ENCODE data around the gene PDE6B. TPM values are rescaled to one million over a fixed set of nuclear protein-coding genes. Genes with fewer than 3 reads are reported as not detected.

The PDE6B gene
- total RNA-seq, 2 experiments from 2014 or later = 8.7 to 11.4 TPM

DNA sequence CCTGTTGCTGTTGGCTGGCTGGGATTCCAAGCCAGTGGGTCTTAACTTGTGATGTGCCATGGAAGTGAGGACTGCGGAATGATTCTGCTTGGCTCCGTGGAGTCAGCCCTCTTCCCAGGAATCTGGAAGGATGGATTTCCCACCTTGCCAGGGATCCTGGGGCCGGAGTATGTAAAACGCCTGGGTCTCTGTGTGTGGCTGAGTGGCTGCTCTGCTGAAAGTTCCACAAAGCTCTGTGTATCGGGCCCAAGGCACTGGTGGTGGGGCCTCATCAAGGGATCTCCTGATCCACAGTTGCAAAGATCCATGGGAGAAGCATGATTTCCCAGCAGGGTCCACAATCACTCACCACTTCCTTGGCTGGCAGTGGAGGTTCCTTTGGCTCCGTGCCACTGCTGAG, 25.2 kb upstream of the PDE6B start:
- ChIA-PET POLR2A (no interaction called here), CTCF (no interaction called here)

GRCh38 chr4:600850-601515, 24.4 kb upstream of the PDE6B start:
- CTCF ChIA-PET = interaction anchor here (1.2 kb wide), 1 partner anchor 74 kb away, joined by 4 read pairs; the partner anchor contains the start of genes ATP5ME and MYL5

GRCh38 chr4:601612-602558, 23.5 kb upstream of the PDE6B start:
- CTCF ChIA-PET = interaction anchor here (0.9 to 1.2 kb wide), 3 partner anchors 73 to 108 kb away, joined by 3 to 4 read pairs (median 4); partner anchors contain the start of genes ATP5ME and MYL5
- POLR2A ChIA-PET = interaction anchor here (1.2 kb wide), 1 partner anchor 72 kb away, joined by 5 read pairs; the partner anchor contains the start of genes ATP5ME and MYL5

More at GRCh38 chr4:600850-601515, 24.4 kb upstream of the PDE6B start:
- POLR2A ChIA-PET = interaction anchor here (1.2 kb wide), 1 partner anchor 73 kb away, joined by 5 read pairs; the partner anchor contains the start of genes ATP5ME and MYL5

DNA sequence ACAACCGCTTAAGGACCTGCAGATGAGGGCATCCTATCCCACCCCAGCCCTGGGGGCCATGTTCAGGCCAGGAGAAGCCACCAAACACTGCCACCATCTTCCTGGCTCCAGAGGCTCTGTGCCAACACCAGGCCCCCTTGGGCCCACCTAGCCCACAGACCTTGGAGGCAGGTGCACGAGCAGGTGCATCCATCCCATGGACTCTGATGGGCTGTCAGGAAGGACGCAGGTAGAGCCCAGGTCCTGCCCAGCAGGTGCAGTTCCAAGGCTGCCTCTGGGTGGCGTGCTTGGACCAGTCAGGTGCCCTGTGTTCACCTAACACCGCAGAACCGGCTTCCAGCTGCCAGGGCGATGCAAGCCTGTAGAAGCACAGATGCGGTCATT, 22.8 kb upstream of the PDE6B start:
- CTCF ChIA-PET = interaction anchor here (0.6 to 1.0 kb wide), 5 partner anchors 71 to 107 kb away, joined by 3 to 7 read pairs (median 3); partner anchors contain the start of genes ATP5ME and MYL5

GRCh38 chr4:604131-604530, 21.2 kb upstream of the PDE6B start:
- ChIA-PET POLR2A (no interaction called here), CTCF (interaction anchor here (0.7 kb wide), 1 partner anchor 67 kb away, joined by 4 read pairs; no protein-coding TSS in a partner anchor)

More for the DNA sequence above, 22.8 kb upstream of the PDE6B start:
- POLR2A ChIA-PET = interaction anchor here (0.5 kb wide), 1 partner anchor 149 kb away, joined by 3 read pairs; no protein-coding TSS in a partner anchor

GRCh38 chr4:605702-606425, 19.5 kb upstream of the PDE6B start:
- POLR2A ChIA-PET = no interaction called here

DNA sequence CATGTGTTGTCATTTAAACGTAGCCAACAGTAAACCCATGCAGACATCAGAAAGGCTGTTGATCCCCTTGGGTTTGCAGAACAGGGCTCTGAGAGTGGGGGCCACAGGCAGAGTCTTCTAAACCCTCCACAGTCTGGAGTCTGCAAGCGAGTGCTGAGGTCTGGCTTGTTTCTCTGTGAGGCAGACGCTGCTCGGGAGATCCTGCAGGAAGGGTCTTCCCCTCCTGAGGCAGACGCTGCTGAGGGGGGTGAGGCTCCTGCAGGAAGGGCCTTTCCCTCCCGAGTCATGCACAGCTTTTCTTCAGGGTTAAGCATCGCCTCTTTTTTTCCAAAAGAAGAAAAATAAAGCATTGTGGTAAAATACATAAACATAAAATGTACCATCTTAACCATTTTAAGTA, 17.1 kb upstream of the PDE6B start:
- ChIA-PET CTCF (no interaction called here), POLR2A (no interaction called here)

More at GRCh38 chr4:605702-606425, 19.5 kb upstream of the PDE6B start:
- CTCF ChIA-PET = no interaction called here

DNA sequence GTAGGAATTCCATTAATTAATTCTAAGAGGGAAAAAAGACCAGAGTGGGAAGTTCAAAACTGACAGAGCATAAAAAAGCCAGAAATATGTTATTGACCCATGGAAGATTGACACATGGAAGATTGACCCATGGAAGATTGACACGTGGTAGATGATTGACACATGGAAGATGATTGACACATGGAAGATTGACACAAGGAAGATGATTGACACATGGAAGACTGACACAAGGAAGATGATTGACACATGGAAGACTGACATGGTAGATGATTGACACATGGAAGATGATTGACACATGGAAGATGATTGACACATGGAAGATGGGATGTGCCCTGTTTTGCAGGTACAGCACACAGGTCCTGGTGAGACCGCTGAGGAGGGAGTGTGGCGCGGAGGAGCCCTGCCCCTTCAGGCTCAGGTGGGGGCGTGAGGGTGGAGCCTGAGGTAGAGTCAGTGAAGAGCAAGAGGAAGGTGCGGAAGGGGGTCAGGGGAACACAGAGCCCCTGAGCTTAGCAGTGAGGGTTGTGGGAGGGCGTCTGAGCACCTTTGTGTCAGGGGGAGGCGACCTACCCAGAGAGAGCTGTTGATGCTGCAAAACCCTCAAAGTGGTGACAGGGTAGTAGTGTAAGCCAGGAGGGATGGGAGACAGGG, 15.8 kb upstream of the PDE6B start:
- POLR2A ChIA-PET = no interaction called here
- CTCF ChIA-PET = no interaction called here

- CTCF ChIA-PET = no interaction called here
- POLR2A ChIA-PET = no interaction called here
Measured at GRCh38 chr4:610411-611261, 14.7 kb upstream of the PDE6B start.

DNA sequence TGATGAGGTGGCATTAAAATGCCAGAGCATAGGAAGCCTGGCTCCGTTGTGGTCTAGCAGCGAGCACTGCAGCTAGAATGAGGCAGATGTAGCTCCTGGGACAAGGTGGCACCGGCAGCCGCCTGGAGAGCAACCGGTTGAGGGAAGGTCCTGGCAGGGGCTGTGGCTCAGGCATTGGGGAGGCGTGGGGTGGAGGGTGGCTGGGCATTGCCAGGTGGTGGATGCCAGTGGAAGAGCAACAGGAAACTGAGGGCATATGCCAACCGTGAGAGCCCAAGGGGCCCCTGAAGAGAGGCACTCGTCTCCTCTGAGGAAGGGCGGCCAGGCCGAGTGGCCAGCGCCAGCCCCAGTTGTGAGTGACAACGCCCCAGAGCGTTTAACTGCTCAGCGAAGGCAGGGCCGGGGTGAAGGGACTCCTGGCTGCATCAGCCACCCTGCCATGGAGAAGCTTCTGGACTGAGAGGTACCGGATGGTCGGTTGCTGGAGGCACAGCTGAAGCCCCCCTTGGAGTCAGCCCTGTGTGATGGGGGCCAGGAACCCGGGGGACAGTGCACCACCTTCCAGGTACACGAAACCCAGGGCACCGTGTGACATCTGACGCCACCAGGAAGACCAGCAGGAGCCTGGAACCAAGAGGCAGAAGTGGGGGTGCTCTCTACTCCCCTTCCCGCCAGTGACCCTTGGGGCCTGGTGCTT, 13.2 kb upstream of the PDE6B start:
- ChIA-PET POLR2A (no interaction called here), CTCF (no interaction called here)

DNA sequence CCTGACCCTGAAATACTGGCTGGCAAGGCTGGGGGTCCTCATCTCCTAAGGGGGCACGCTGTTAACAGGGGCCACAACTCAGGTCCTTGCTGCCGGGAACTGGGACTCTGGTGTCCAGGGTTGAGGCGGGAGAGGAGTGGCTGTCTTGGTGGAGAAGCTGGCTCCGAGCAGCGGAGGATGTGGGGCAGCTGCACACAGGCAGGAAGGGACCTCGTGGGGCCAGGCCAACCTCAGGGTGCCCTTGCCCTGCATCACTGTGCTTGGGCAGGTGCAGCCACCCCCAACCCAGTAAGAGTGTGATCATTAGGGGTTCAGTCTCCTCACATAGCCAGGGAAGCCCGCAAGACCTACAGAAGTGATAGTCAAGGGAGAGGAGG, 12.6 kb upstream of the PDE6B start:
- POLR2A ChIA-PET = no interaction called here
- CTCF ChIA-PET = no interaction called here

DNA sequence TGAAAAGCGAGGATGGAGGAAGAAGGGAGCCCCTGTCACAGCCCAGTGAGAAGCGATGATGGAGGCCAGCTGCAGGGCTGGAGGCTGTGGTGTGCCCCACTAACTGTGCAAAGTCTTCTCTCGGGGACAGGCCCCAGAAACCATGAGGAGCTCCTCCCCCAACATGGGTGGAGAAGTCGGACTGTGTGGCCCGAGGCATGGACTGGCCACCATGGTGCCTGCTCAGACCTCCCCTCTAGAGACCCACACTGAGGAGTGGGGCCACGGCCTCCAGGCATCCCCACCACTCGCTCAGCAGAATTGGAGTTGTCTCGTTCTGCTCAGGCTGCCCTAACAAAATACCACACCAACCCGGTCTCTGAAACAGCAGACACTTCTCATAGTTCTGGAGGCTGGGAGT, 12.2 kb upstream of the PDE6B start:
- ChIA-PET POLR2A (no interaction called here), CTCF (no interaction called here)

GRCh38 chr4:616091-616490, 9.3 kb upstream of the PDE6B start:
- ChIA-PET CTCF (no interaction called here), POLR2A (no interaction called here)

- ChIA-PET POLR2A (no interaction called here), CTCF (no interaction called here)
Measured at GRCh38 chr4:616911-617643, 8.3 kb upstream of the PDE6B start.

DNA sequence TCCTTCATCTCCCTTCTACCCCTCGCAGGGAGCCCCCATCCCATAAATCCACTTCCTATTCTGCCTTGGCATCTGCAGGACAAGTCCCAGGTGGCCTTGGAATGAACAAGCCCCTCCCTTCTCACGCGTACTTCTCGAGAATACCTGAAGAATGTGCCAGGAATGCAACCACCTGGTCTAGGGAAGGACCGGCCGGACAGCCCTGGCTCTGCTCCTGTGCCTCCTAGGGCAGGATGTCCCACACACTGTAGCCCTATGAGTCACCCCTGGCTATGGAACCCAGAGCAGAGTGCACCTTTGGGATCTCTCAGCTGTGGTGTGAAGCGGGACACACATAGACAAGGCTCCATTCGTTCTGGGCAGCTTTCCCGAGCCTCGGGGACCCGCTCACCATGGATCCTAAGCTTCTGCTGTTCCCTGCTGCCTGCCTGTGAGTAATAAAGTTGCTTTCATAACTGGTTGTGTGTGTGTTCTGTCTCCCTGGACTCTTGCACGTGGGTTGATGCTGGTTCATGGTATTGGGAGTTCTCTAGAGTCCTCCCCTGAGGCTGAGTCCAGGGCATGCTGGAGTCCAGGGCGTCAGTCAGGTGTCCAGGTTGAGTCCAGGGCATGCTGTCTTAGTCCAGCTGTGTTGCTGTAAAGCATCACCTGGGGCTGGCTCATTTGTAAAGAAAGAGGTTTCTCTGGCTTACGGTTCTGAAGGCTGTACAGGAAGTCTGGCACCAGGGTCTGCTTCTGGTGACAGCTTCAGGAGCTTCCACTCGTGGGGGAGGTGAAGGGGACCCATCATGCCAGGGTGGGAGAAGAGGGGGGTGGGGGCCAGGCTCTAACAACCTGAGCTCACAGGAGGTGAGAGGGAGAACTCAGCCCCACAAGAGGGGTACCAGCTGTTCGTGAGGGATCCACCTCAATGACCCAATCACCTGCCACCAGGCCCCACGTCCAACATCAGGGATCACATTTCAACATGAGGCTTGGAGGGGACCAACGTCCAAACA, 7.4 kb upstream of the PDE6B start:
- CTCF ChIA-PET = no interaction called here
- POLR2A ChIA-PET = interaction anchor here (0.6 kb wide), 1 partner anchor 142 kb away, joined by 3 read pairs; no protein-coding TSS in a partner anchor

DNA sequence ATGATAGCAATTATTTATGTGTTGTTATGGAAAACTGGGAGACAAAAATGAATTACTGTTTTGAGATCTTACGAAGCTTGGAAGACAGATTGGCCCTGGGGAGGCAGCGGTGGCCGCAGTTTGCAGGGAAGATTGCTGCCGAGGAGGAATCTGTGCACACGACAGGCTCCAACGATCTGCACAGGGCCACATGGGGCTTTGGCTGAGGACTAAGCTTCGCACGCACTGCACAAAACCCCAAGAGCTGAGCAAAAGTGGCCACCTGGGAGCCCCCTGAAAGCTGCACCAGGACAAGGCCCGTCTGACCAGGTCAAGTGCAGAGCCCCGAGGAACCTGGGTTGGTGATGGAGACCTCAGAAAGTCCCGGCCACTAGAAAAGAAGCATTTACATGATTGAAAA, 5.2 kb upstream of the PDE6B start:
- ChIA-PET CTCF (no interaction called here), POLR2A (no interaction called here)

Data from activated CD8-positive, alpha-beta memory T cell treated with anti-CD3 and anti-CD28 coated beads for 36 hours (primary cell).